Eye (tissue), 1 donor: ENCODE data around the gene PRKCA.
A peak's percentile ranks its signal among the peaks of the same experiment; 100 is the strongest.

ENCODE experiments used
- DNase-seq: peaks from one replicate; pipeline ENCODE4 v3.0.0-alpha.2; 2015

The PRKCA gene

GRCh38 chr17:66760324-66760723 is 457.9 kb downstream of the PRKCA start:
- DNase-seq = no peak

GRCh38 chr17:66762276-66762675 is 459.9 kb downstream of the PRKCA start:
- DNase-seq = no peak

- DNase-seq = no peak
Measured at GRCh38 chr17:66763056-66763455, 460.6 kb downstream of the PRKCA start.

GRCh38 chr17:66764506-66764905 is 462.1 kb downstream of the PRKCA start:
- no peak for DNase-seq

- no peak for DNase-seq
Measured at GRCh38 chr17:66767154-66767933, 464.9 kb downstream of the PRKCA start.

- DNase-seq = no peak
Measured at GRCh38 chr17:66769911-66770310, 467.5 kb downstream of the PRKCA start.

- no peak for DNase-seq
Measured at GRCh38 chr17:66772148-66772812, 469.9 kb downstream of the PRKCA start.

- DNase-seq = no peak
Measured at GRCh38 chr17:66775271-66775670, 472.9 kb downstream of the PRKCA start.

GRCh38 chr17:66775881-66776400 is 473.5 kb downstream of the PRKCA start:
- DNase-seq = no peak

- no peak for DNase-seq
Measured at GRCh38 chr17:66776999-66777688, 474.7 kb downstream of the PRKCA start.

- peak; percentile 39 for DNase-seq
Measured at GRCh38 chr17:66777689-66778225, 475.3 kb downstream of the PRKCA start.

GRCh38 chr17:66778531-66779236 is 476.3 kb downstream of the PRKCA start:
- no peak for DNase-seq

GRCh38 chr17:66779237-66779606 is 476.8 kb downstream of the PRKCA start:
- no peak for DNase-seq

- no peak for DNase-seq
Measured at GRCh38 chr17:66781135-66781534, 478.7 kb downstream of the PRKCA start.

- DNase-seq = peak; percentile 28
Measured at GRCh38 chr17:66782851-66783250, 480.4 kb downstream of the PRKCA start.

GRCh38 chr17:66783656-66784381 is 481.4 kb downstream of the PRKCA start:
- no peak for DNase-seq

GRCh38 chr17:66784621-66785364 is 482.4 kb downstream of the PRKCA start:
- no peak for DNase-seq

- no peak for DNase-seq
Measured at GRCh38 chr17:66786107-66786506, 483.7 kb downstream of the PRKCA start.

GRCh38 chr17:66787914-66788313 is 485.5 kb downstream of the PRKCA start:
- no peak for DNase-seq

- DNase-seq = no peak
Measured at GRCh38 chr17:66789093-66789492, 486.7 kb downstream of the PRKCA start.

GRCh38 chr17:66789961-66790437 is 487.6 kb downstream of the PRKCA start:
- no peak for DNase-seq
